ENCODE results near the gene UVRAG. TPM values are rescaled to one million over a fixed set of nuclear protein-coding genes. Genes with fewer than 3 reads are reported as not detected.

UVRAG gene
- total RNA-seq, 1 donor = 28.2 TPM

DNA sequence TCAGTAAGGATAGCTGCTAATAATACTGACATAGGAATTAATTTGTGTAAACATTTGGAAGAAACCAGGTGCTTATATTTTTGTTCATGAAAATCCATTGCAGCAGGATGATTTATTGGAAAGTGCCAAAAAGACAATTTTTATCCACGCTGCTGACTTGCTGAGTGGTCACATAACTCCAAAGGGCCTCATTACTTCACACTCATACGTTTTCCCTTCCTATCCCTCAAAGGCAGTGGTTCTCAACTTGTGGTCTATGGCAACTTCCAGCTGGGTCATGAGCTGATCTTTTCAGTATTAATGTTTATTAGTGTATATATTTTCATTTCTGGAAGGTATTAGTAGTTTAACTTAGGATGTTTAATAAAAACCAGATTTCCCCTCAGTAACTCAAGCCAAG is 178.1 kb downstream of the UVRAG start:
- H3K36me3 ChIP-seq (ENCODE audit: insufficient read depth, low read length) = no peaks in the 10 kb centered on the region
- H3K4me3 ChIP-seq (ENCODE audit: insufficient read depth, low read length) = no peak overlapping the region
- H3K27ac ChIP-seq (ENCODE audit: low read depth, low read length) = no peak overlapping the region
- no peaks in the 10 kb centered on the region for H3K27me3 ChIP-seq (ENCODE audit: insufficient read depth, low read length)
- H2AFZ ChIP-seq (ENCODE audit: low read length) = no peak overlapping the region
- no peak for TF ChIP-seq CTCF (IDR thresholded peaks at IDR 0.05; ENCODE audit: extremely low read depth, low read depth, low read length)
- no peak overlapping the region for H3K4me2 ChIP-seq (ENCODE audit: insufficient read depth, low read length)
- H3K9me3 ChIP-seq (ENCODE audit: low read depth, low read length) = no peaks in the 10 kb centered on the region
- no peaks in the 10 kb centered on the region for H4K20me1 ChIP-seq (ENCODE audit: insufficient read depth, low read length)
- no peaks in the 10 kb centered on the region for H3K4me1 ChIP-seq (ENCODE audit: insufficient read depth, low read length)
- H3K79me2 ChIP-seq (ENCODE audit: insufficient read depth, low read length) = no peaks in the 10 kb centered on the region
- no peak for DNase-seq (ENCODE audit: insufficient read length, low spot score, missing footprints)

GRCh38 chr11:75994616-75995015 is 179.6 kb downstream of the UVRAG start:
- DNase-seq (ENCODE audit: insufficient read length, low spot score, missing footprints) = no peak
- Histone ChIP-seq H3K79me2 (ENCODE audit: insufficient read depth, low read length) (no peaks in the 10 kb centered on the region), H3K4me1 (ENCODE audit: insufficient read depth, low read length) (no peaks in the 10 kb centered on the region)

GRCh38 chr11:75996523-75997442 is 181.8 kb downstream of the UVRAG start:
- Histone ChIP-seq H4K20me1 (ENCODE audit: insufficient read depth, low read length) (no peaks in the 10 kb centered on the region), H3K79me2 (ENCODE audit: insufficient read depth, low read length) (no peaks in the 10 kb centered on the region), H2AFZ (ENCODE audit: low read length) (no peak overlapping the region), H3K4me3 (ENCODE audit: insufficient read depth, low read length) (no peak overlapping the region), H3K27me3 (ENCODE audit: insufficient read depth, low read length) (no peaks in the 10 kb centered on the region), H3K4me1 (ENCODE audit: insufficient read depth, low read length) (no peaks in the 10 kb centered on the region), H3K36me3 (ENCODE audit: insufficient read depth, low read length) (no peaks in the 10 kb centered on the region), H3K27ac (ENCODE audit: low read depth, low read length) (no peak overlapping the region), H3K4me2 (ENCODE audit: insufficient read depth, low read length) (no peak overlapping the region), H3K9me3 (ENCODE audit: low read depth, low read length) (no peaks in the 10 kb centered on the region)
- no peak for DNase-seq (ENCODE audit: insufficient read length, low spot score, missing footprints)
- TF ChIP-seq CTCF (IDR thresholded peaks at IDR 0.05; ENCODE audit: extremely low read depth, low read depth, low read length) = no peak

More at GRCh38 chr11:75994616-75995015, 179.6 kb downstream of the UVRAG start:
- no peak overlapping the region for H3K4me2 ChIP-seq (ENCODE audit: insufficient read depth, low read length)
- no peaks in the 10 kb centered on the region for H3K9me3 ChIP-seq (ENCODE audit: low read depth, low read length)
- H2AFZ ChIP-seq (ENCODE audit: low read length) = no peak overlapping the region
- no peak overlapping the region for H3K4me3 ChIP-seq (ENCODE audit: insufficient read depth, low read length)
- TF ChIP-seq CTCF (IDR thresholded peaks at IDR 0.05; ENCODE audit: extremely low read depth, low read depth, low read length) = no peak
- no peaks in the 10 kb centered on the region for H4K20me1 ChIP-seq (ENCODE audit: insufficient read depth, low read length)
- H3K27me3 ChIP-seq (ENCODE audit: insufficient read depth, low read length) = no peaks in the 10 kb centered on the region
- H3K36me3 ChIP-seq (ENCODE audit: insufficient read depth, low read length) = no peaks in the 10 kb centered on the region
- H3K27ac ChIP-seq (ENCODE audit: low read depth, low read length) = no peak overlapping the region

DNA sequence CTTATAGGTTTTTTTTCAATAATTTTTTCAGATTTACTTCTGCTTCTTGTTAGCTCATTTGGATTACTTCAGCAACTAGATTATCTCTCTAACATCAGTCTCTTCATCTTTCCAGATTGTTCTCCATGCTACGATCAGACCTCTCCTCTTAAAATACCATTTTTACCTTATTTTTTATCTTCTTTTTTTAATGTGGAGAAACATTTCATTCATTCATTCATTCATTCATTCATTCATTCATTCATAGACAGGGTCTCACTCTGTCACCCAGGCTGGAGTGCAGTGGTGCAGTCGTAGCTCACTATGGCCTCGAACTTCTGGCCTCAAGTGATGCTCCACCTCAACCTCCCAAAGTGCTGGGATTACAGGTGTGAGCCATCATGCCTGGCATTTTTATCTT is 189.4 kb downstream of the UVRAG start:
- H3K27me3 ChIP-seq (ENCODE audit: insufficient read depth, low read length) = no peaks in the 10 kb centered on the region
- H3K36me3 ChIP-seq (ENCODE audit: insufficient read depth, low read length) = no peaks in the 10 kb centered on the region
- H4K20me1 ChIP-seq (ENCODE audit: insufficient read depth, low read length) = no peaks in the 10 kb centered on the region

More for the DNA sequence above, 189.4 kb downstream of the UVRAG start:
- H3K79me2 ChIP-seq (ENCODE audit: insufficient read depth, low read length) = no peaks in the 10 kb centered on the region
- no peak overlapping the region for H3K27ac ChIP-seq (ENCODE audit: low read depth, low read length)
- H3K4me2 ChIP-seq (ENCODE audit: insufficient read depth, low read length) = no peak overlapping the region
- no peaks in the 10 kb centered on the region for H3K9me3 ChIP-seq (ENCODE audit: low read depth, low read length)
- H3K4me1 ChIP-seq (ENCODE audit: insufficient read depth, low read length) = peaks cover 36% of the 10 kb centered on the region
- no peak overlapping the region for H3K4me3 ChIP-seq (ENCODE audit: insufficient read depth, low read length)
- DNase-seq (ENCODE audit: insufficient read length, low spot score, missing footprints) = no peak
- no peak for TF ChIP-seq CTCF (IDR thresholded peaks at IDR 0.05; ENCODE audit: extremely low read depth, low read depth, low read length)
- no peak overlapping the region for H2AFZ ChIP-seq (ENCODE audit: low read length)

Data from osteoblast (primary cell).